Prostate gland (tissue), 2 donors: ENCODE results near the gene LAMP1. TPM values are rescaled to one million over a fixed set of nuclear protein-coding genes. Genes with fewer than 3 reads are reported as not detected.
A peak's percentile ranks its signal among the peaks of the same experiment; 100 is the strongest.
"Not testable (repeated sequence)": the region's sequence is repeated elsewhere in the genome, so short reads cannot be mapped to it uniquely, and the experiment has no call there.

Experiments
- DNase-seq: peaks from one replicate; pipeline ENCODE4 v3.0.0-alpha.2; 2019; ENCODE audit warnings: low spot score
- H3K27ac ChIP-seq, 2 donors: fragments of 200-600 bp; sonication (generic); 2 replicates each; pipeline ENCODE4 v1.5.1; 2017 to 2019
- H3K27me3 ChIP-seq: fragments of 200-600 bp; sonication (generic); replicated peaks from 2 replicates; pipeline ENCODE4 v1.5.1; 2019; ENCODE audit not compliant: insufficient read depth
- H3K36me3 ChIP-seq, 2 donors: fragments of 200-600 bp; sonication (generic); 1 replicate in 1 of 2; 2 replicates in 1 of 2; pipeline versions ENCODE4 v1.5.1 to v1.8.1; 2017 to 2019
- H3K4me1 ChIP-seq: fragments of 200-600 bp; sonication (generic); replicated peaks from 2 replicates; pipeline ENCODE4 v1.5.1; 2019
- H3K4me3 ChIP-seq, 2 donors: fragments of 200-600 bp; sonication (generic); 2 replicates each; pipeline ENCODE4 v1.5.1; 2017 to 2019
- H3K9me3 ChIP-seq: fragments of 200-600 bp; sonication (generic); 2 replicates; pipeline ENCODE4 v1.5.1; 2017
- CTCF ChIP-seq, 4 experiments: fragments of 200-600 bp in 2 of 4; fragments of 450-650 bp in 2 of 4; sonication (generic) in 2 of 4; IDR thresholded peaks; 1 replicate in 3 of 4; 2 replicates in 1 of 4; pipeline ENCODE4 v1.5.1; 2016 to 2019; ENCODE audit warnings: antibody characterized with exemption in 4 of 4, mild to moderate bottlenecking in 2 of 4, moderate library complexity in 2 of 4
- POLR2A ChIP-seq: fragments of 450-650 bp; IDR thresholded peaks from one replicate; pipeline ENCODE4 v1.6.1; 2016; ENCODE audit warnings: antibody characterized with exemption, mild to moderate bottlenecking
- POLR2AphosphoS5 ChIP-seq: sonication (generic); formaldehyde crosslinking; IDR thresholded peaks from one replicate; pipeline ENCODE4 v1.6.1; 2017; ENCODE audit warnings: antibody characterized with exemption
- WGBS: methylation state at CpG from one replicate; pipeline ENCODE4 v1.1.5; 2018; 5-methylcytosine and 5-hydroxymethylcytosine counted together
- intact Hi-C: fragments of 100-400 bp; cut with DNase I; formaldehyde crosslinking; loops from one replicate; pipeline ENCODE4 v1.14.2; 2022
- total RNA-seq, 2 donors: library from RNA; depleted of rRNA; stranded (reverse); fragments of >200 nt; gene quantifications; one replicate each; pipeline ENCODE4 v1.1.0, GENCODE V29; 2016

Gene LAMP1
- total RNA-seq: 100 to 1,000 TPM; 214 to 246 TPM

- intact Hi-C loops: loop anchor here (5.0 to 10.0 kb wide), 2 partner anchors 90 to 142 kb away; partner anchors contain the start of genes CUL4A, PCID2 and PROZ
- H3K27me3 ChIP-seq: no peaks in the 10 kb centered on the region
- DNase-seq: peak; percentile 94
- H3K36me3 ChIP-seq: no peaks in the 10 kb centered on the region
- peak within 1 kb of the TSS; percentile 83 to 86 for H3K27ac ChIP-seq
- no peaks in the 10 kb centered on the region for H3K4me1 ChIP-seq
- WGBS: under 1% methylated on average over 63 of the region's 74 CpGs
- TF ChIP-seq CTCF (IDR thresholded peaks at IDR 0.05): peak in 2 of 4 experiments; percentile 24 to 33
- peak; percentile 88 for TF ChIP-seq POLR2AphosphoS5
- peak; percentile 56 for TF ChIP-seq POLR2A
- H3K4me3 ChIP-seq: peak within 1 kb of the TSS; percentile 90
- no peaks in the 10 kb centered on the region for H3K9me3 ChIP-seq
Observed at GRCh38 chr13:113296823-113297369, at the start of gene LAMP1. TSS of gene LAMP1 (plus strand) at chr13:113297239. CDS start at chr13:113297435, 196 bp downstream.

- no peak for DNase-seq
- Histone ChIP-seq H3K9me3 (no peaks in the 10 kb centered on the region), H3K4me1 (no peaks in the 10 kb centered on the region), H3K27me3 (no peaks in the 10 kb centered on the region), H3K27ac (no peak overlapping the region), H3K4me3 (no peak overlapping the region), H3K36me3 (peaks cover 0 to 16% of the 10 kb centered on the region in 2 donors)
- 89% methylated on average over 11 of the region's 11 CpGs for whole genome bisulfite sequencing
- intact Hi-C loops: no loop called here
- TF ChIP-seq POLR2A: no peak
- TF ChIP-seq CTCF (IDR thresholded peaks at IDR 0.05): no peak
- TF ChIP-seq POLR2AphosphoS5: no peak
Observed at GRCh38 chr13:113252516-113253095, 44.4 kb upstream of the LAMP1 start.

- H3K4me1 ChIP-seq, H3K27me3 ChIP-seq, H3K9me3 ChIP-seq, H3K27ac ChIP-seq, H3K4me3 ChIP-seq, intact Hi-C loops, DNase-seq, H3K36me3 ChIP-seq: not testable (repeated sequence)
- 98% methylated on average over 6 of the region's 6 CpGs for WGBS
Observed at GRCh38 chr13:113257908-113258307, 39.1 kb upstream of the LAMP1 start.

- TF ChIP-seq POLR2A (no peak), CTCF (IDR thresholded peaks at IDR 0.05) (no peak), POLR2AphosphoS5 (no peak)
- peaks cover 0 to 2% of the 10 kb centered on the region in 2 donors for H3K36me3 ChIP-seq
- 92% methylated on average over 5 of the region's 5 CpGs for WGBS
- no peaks in the 10 kb centered on the region for H3K4me1 ChIP-seq
- no peaks in the 10 kb centered on the region for H3K9me3 ChIP-seq
- H3K27ac ChIP-seq: no peak overlapping the region
- intact Hi-C loops: no loop called here
- no peak for DNase-seq
- no peaks in the 10 kb centered on the region for H3K27me3 ChIP-seq
- H3K4me3 ChIP-seq: no peak overlapping the region
Observed at GRCh38 chr13:113258321-113259054, 38.6 kb upstream of the LAMP1 start.

GRCh38 chr13:113260996-113261395, 36.0 kb upstream of the LAMP1 start:
- intact Hi-C loops: no loop called here
- no peak for DNase-seq
- H3K27me3 ChIP-seq: no peaks in the 10 kb centered on the region
- no peaks in the 10 kb centered on the region for H3K9me3 ChIP-seq
- H3K4me3 ChIP-seq: no peak overlapping the region
- TF ChIP-seq POLR2A (no peak), CTCF (IDR thresholded peaks at IDR 0.05) (no peak), POLR2AphosphoS5 (no peak)
- H3K4me1 ChIP-seq: no peaks in the 10 kb centered on the region
- WGBS: 90% methylated on average over 13 of the region's 13 CpGs
- H3K36me3 ChIP-seq: peaks cover 0 to 2% of the 10 kb centered on the region in 2 donors
- H3K27ac ChIP-seq: no peak overlapping the region

GRCh38 chr13:113263016-113263415, 34.0 kb upstream of the LAMP1 start:
- WGBS: 82% methylated on average over 14 of the region's 14 CpGs
- H3K27ac ChIP-seq: not testable (repeated sequence)

More at GRCh38 chr13:113263016-113263415, 34.0 kb upstream of the LAMP1 start:
- H3K9me3 ChIP-seq, intact Hi-C loops, H3K36me3 ChIP-seq, DNase-seq, H3K4me1 ChIP-seq, H3K4me3 ChIP-seq, H3K27me3 ChIP-seq: not testable (repeated sequence)
